AG10803 (cell line): ENCODE measurements around the gene ARRB1.
"Not testable (repeated sequence)": the region's sequence is repeated elsewhere in the genome, so short reads cannot be mapped to it uniquely, and the experiment has no call there.

Source experiments
- DNase-seq: peaks from one replicate; pipeline ENCODE4 v3.0.0; 2010; ENCODE audit warnings: low read depth
- H3K4me3 ChIP-seq: 2 replicates; pipeline ENCODE4 v1.5.1; 2011; ENCODE audit warnings: mild to moderate bottlenecking, low read length, control low read depth
- TF ChIP-seq, protein P1 (sequence below): conservative IDR thresholded peaks from 2 replicates; pipeline ENCODE4 v1.5.1; 2011; ENCODE audit warnings: mild to moderate bottlenecking, low read length, control low read depth, inconsistent platforms

Gene ARRB1

GRCh38 chr11:75277991-75278790, 73.3 kb downstream of the ARRB1 start:
- TF ChIP-seq, protein P1, sequence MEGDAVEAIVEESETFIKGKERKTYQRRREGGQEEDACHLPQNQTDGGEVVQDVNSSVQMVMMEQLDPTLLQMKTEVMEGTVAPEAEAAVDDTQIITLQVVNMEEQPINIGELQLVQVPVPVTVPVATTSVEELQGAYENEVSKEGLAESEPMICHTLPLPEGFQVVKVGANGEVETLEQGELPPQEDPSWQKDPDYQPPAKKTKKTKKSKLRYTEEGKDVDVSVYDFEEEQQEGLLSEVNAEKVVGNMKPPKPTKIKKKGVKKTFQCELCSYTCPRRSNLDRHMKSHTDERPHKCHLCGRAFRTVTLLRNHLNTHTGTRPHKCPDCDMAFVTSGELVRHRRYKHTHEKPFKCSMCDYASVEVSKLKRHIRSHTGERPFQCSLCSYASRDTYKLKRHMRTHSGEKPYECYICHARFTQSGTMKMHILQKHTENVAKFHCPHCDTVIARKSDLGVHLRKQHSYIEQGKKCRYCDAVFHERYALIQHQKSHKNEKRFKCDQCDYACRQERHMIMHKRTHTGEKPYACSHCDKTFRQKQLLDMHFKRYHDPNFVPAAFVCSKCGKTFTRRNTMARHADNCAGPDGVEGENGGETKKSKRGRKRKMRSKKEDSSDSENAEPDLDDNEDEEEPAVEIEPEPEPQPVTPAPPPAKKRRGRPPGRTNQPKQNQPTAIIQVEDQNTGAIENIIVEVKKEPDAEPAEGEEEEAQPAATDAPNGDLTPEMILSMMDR = no peak
- no peak for DNase-seq
- no peak overlapping the region for H3K4me3 ChIP-seq

- TF ChIP-seq, protein P1 = no peak
- H3K4me3 ChIP-seq = no peak overlapping the region
- DNase-seq = no peak
These were observed 74.2 kb downstream of the ARRB1 start for GRCh38 chr11:75277211-75277805.

GRCh38 chr11:75276686-75277085, 74.8 kb downstream of the ARRB1 start:
- TF ChIP-seq, protein P1 = no peak
- no peak overlapping the region for H3K4me3 ChIP-seq
- no peak for DNase-seq

DNA sequence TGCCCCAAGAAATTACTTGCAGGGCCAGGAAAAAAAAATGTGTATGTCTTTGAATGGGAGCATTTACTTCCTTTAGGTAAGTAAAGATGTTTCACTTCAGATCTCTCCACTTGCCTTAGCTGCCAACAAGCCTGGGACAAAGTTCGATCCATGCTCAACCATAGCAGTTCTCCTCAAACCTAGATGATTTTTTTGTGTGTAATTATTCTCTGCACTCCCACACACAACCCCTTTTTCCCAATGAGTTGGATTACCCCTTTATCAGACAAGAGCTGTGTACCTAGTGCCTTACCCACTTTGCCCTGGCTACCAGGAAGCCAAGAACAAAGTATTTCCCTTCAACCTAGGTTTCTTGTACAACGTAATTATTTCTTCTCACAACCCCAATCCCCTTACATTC, 75.3 kb downstream of the ARRB1 start:
- no peak for DNase-seq
- no peak overlapping the region for H3K4me3 ChIP-seq
- TF ChIP-seq, protein P1 = no peak

DNA sequence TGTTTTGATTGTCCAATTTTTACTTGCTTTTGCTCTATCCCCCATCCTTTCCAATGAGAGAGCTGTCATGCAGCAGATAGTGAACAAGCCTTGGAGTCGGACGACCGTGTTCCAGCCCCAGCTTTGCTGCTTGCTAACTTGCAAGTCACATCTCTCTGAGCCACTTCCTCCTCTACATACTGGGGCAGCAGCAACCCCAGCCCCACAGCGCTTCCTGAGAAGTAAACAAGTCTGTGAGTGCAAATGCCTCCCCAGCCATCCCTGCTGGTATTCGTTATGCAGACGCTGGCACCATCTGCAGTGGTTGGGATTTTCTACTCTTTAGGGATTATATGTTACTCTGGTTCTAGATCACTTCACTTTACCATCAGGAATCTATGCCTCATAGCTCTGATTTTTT, 75.9 kb downstream of the ARRB1 start:
- TF ChIP-seq, protein P1 = no peak
- no peak for DNase-seq
- H3K4me3 ChIP-seq = no peak overlapping the region

- H3K4me3 ChIP-seq, DNase-seq: not testable (repeated sequence)
These were observed 76.7 kb downstream of the ARRB1 start for GRCh38 chr11:75274716-75275115.

DNA sequence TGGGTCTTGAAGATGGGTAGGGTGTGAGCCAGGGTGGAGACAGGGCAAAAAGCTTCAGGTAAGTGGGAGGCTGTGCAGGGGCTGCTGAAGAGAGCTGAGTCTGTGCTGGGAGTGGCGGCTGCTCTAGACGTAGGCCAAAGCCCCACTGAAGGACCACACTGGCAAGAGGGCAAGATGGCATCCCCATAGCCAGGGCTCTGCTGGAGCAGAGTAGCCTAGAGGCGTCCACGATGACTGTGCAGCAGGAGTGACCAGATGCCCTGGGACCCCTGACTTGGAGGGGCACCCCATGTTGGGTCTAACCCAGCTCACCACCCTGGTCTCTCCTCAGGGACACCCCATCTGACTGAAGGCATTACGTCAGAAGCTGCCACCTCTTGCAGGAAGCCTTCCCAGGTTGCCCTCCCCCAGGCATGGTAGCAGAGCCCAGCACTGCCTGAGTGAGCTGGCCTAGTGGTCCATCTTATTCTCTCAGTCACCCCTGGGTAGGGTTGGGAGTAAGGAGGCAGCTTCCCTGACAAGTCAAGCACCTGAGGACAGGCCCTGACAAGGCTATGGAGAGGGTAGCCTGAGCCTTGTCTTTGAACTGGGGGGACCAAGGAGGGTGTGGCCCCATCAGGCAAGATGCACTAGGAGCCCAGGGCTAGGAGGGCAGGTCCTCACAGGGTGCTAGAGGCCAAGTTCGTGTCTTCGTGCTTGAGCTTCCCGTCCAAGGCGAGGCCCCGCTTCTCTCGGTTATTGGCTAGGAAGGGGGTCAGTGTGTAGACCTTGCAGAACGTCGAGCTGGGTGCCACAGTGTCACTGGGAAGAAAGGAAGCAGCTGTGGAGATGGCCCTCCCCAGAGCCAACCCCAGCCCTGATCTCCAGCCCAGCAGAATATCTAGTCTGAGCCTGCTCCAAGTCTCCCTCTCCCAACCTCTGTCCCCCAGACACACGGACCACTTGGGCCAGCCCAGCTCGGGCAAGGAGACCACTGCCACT, 77.8 kb downstream of the ARRB1 start:
- DNase-seq = no peak
- TF ChIP-seq, protein P1 = no peak
- no peak overlapping the region for H3K4me3 ChIP-seq
